Endometrium (tissue), 2 donors: ENCODE data around the gene JMJD6.

Experiments used
- FAIRE-seq: peaks from 2 replicates; lab custom pipeline; 2012; peaks lifted over from hg19 to GRCh38; lab: Jason Lieb, UNC
- donor health status: control.
- donor health status: control.

The JMJD6 gene

DNA sequence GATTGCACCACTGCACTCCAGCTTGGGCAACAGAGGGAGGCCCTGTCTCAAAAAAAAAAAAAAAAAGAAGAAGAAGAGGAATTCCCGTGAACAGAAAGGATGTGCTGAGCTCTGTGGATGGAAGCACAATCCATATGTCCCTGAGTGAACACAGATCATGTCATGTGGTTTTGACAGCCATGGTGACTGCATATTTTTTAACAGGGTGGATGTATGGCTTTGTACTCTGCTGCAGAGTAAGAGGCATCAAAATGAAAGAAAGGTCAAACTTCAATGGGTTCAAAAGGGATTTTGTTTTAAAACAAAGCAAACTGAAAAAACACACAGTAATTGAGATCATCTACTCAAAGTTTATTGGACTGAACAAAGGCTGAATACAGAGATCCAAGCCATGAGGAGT lies 47.2 kb downstream of the JMJD6 start:
- FAIRE-seq, result no peak

- FAIRE-seq, result no peak
Observed at GRCh38 chr17:76678330-76678729, 48.1 kb downstream of the JMJD6 start.

- FAIRE-seq, result no peak
Observed at GRCh38 chr17:76677406-76677805, 49.0 kb downstream of the JMJD6 start.

GRCh38 chr17:76676629-76677028 lies 49.8 kb downstream of the JMJD6 start:
- FAIRE-seq, result no peak

- no peak for FAIRE-seq
Observed at GRCh38 chr17:76675648-76676047, 50.8 kb downstream of the JMJD6 start.

DNA sequence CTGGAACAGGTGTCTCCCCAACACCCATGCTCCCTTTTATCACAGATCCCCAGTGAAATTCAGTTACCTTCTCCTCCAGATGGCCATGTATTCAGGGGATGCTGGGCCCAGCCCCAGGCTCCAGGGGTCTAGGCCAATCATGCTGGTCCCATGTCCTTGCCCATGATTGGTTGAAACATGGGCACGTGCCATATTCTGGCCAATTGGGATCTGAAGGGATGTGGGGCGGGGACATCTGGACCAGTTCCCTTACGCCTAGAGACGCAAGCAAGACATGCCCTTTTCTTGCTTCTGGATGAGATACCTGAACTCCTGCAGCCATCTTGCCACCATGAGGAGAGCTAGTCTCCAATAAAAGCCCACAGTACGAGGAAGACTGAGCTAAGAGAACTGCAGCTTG lies 51.8 kb downstream of the JMJD6 start:
- FAIRE-seq, result no peak

GRCh38 chr17:76673729-76674128 lies 52.7 kb downstream of the JMJD6 start:
- FAIRE-seq, result no peak

DNA sequence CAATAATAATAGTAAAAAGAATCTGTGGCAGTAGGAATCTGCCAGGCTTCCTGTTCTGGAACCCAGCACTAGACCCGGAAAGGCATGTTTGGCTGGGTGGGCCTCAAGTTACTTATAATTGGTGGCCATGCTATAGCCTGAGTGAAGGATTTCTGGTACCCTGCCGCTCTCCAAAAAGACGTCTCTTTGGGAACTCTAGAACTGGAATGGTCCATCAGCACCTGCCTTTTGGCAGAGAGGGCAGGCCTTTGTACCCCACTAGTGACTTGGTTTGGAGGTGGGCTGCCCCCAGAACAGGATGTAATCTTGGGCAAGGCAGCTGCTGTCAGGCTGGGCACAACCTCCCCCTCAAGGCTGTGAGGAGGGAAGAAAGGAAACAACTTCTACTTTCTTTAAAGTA lies 53.5 kb downstream of the JMJD6 start:
- no peak for FAIRE-seq

DNA sequence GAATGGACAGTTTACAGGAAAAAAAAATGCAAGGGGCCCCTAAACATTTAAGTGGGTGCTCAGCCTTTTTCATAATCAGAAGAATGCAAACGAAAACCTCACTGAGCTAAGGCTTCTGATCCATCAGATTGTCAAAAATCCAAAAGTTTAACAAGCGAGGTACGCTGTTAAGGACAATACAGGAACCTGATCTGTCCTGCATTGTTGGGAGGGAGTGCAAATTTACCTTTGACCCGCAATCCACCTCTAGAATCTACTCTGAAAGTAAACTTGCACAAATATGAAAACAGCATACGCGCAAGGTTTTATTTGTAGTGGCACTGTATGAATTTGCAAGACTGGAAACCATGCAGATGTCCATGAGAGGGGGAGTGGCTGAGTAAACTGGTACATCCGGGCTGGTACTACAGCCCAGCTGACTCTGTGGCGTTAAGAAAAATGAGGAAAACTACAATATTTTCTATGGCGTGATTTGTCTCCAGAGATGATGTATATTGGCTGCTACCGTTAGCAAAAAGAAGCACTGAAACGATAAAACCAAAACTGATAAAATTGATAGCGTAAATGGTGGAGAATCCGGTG lies 54.0 kb downstream of the JMJD6 start:
- FAIRE-seq, result no peak

DNA sequence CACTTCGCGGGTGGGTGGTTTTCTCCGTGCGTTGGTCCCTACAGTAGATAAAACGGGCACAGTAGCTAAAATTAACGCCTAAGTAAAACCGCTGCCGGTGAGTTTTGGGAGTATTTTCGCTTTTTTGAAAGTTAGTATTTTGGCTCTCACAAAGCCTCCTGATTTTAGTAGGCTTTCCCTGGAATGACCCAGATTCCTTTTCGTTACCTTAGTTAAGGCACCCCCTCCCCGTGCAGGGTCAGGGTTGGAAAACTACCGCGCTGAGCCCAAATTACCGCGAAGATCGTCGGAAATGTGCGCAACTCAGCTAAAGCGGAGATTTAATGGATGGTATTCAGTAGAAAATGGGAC lies 54.5 kb downstream of the JMJD6 start:
- FAIRE-seq, result no peak

- FAIRE-seq, result peak; percentile 97
Observed at GRCh38 chr17:76671123-76671911, 55.1 kb downstream of the JMJD6 start.

DNA sequence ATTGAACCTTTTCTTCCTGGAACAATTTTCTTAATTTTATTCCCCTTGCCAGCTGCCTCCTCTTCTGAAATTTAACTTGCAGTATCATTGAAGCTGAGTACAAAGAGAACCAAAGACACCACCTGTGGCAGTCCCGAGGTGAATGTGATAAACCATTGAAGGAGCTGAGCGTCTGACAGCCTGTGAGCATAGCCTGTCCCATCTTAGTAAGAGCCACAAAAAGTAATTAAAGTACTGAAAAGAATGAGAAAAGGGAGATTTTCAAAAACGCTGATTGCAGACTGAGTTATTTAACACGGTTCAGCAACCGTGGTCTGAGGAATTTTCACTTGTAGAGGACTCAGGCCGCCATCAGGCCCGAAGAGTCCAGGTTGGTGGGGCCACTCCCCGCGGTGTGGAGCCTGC lies 55.7 kb downstream of the JMJD6 start:
- FAIRE-seq, result no peak

GRCh38 chr17:76670020-76670717 lies 56.2 kb downstream of the JMJD6 start:
- no peak for FAIRE-seq
